Measurements from ENCODE around the gene NID1.

Gene NID1

DNA sequence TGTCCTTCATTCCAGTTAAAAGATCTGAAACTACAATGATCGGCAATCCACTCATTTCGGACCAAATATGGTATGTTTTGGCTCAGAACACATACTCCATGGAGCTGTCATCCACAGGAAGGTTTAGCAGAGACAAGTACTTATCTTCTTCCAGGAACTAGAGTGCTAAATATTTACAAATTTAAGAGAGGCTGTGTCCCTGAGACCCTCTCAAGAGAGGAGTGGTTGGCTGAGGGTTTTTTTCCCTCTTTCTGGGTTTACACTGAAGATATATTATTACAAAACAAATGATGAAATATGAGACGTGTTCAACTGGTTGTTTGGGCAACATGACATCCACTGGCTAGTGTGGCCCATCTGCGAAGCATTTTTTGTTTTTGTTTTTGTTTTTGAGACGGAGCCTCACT is 25.9 kb upstream of the NID1 start:
- Histone ChIP-seq H3K27ac (replicated peaks; ENCODE audit: low read length) (no peak overlapping the region), H3K9ac (ENCODE audit: low read depth, low read length, poor library complexity) (no peak overlapping the region)
- DNase-seq (ENCODE audit: low spot score) = no peak

DNA sequence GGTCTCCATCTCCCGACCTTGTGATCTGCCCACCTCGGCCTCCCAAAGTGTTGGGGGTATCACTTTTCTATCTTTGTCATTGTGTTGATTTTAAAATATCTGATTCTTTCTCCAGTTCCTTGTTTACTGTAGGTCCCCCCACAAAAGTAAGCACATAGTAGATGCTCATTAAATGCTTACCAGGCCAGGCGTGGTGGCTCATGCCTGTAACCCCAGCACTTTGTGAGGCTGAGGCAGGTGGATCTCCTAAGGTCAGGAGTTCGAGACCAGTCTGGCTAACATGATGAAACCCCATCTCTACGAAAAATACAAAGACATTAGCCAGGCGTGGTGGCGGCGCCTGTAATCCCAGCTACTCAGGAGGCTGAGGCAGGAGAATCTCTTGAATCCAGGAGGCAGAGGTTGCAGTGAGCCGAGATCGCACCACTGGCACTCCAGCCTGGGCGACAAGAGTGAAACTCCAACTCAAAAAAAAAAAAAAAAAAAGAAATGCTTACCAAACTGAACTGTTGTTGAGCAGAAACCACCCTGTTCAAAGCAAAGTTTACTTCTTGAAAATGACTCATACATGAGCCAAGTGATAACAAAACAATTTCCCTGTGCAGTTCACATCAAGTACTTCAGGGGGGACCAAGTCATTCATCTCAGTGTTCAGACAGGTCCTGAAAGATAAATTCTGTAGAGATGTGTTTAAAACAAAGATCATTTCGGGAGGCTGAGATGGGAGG is 24.3 kb upstream of the NID1 start:
- Histone ChIP-seq H3K79me1 (ENCODE audit: low read depth, low read length) (peaks cover 2% of the 10 kb centered on the region), H3K23ac (ENCODE audit: low read depth, low read length, poor library complexity) (no peak overlapping the region), H2AK5ac (ENCODE audit: low read depth, low read length) (no peak overlapping the region), H2BK5ac (ENCODE audit: low read length) (no peak overlapping the region), H3K27ac (replicated peaks; ENCODE audit: low read length) (no peak overlapping the region), H4K8ac (ENCODE audit: low read depth, low read length) (no peak overlapping the region), H3K14ac (ENCODE audit: low read length) (no peak overlapping the region), H2AFZ (ENCODE audit: low read length) (no peak overlapping the region), H3K4me3 (ENCODE audit: low read length in 2 of 2) (no peak overlapping the region), H3K4me1 (ENCODE audit: control insufficient read depth in 2 of 2, insufficient read depth in 1 of 2, low read depth in 1 of 2, low read length in 2 of 2) (peaks cover 0 to 3% of the 10 kb centered on the region in 2 donors), H2BK12ac (ENCODE audit: low read length) (no peak overlapping the region), H4K91ac (ENCODE audit: low read depth, low read length, poor library complexity) (no peak overlapping the region), H3K4me2 (ENCODE audit: insufficient read depth, low read length, poor library complexity, severe bottlenecking) (no peak overlapping the region), H3K9me3 (replicated peaks in 1 of 2; ENCODE audit: control insufficient read depth in 2 of 2, insufficient read depth in 1 of 2, low read depth in 1 of 2, low read length in 2 of 2) (peaks cover 0 to 7% of the 10 kb centered on the region in 2 donors), H3K18ac (ENCODE audit: low read length) (no peak overlapping the region), H2BK15ac (ENCODE audit: low read length) (no peak overlapping the region), H2BK120ac (ENCODE audit: low read depth, low read length) (no peak overlapping the region), H3K9ac (ENCODE audit: low read depth, low read length, poor library complexity) (no peak overlapping the region), H3K27me3 (ENCODE audit: control insufficient read depth in 3 of 3, insufficient read depth in 3 of 3, low read depth in 1 of 3, low read length in 3 of 3) (no peaks in the 10 kb centered on the region), H3K36me3 (replicated peaks in 1 of 2; ENCODE audit: control insufficient read depth in 2 of 2, insufficient read depth in 2 of 2, low read length in 2 of 2) (no peaks in the 10 kb centered on the region), H3K4ac (ENCODE audit: low read length) (no peak overlapping the region)
- WGBS, 2 donors (ENCODE audit: extremely low coverage in 2 of 2, insufficient read length in 2 of 2, insufficient replicate concordance in 1 of 2) = no CpG with 5 or more reads among the region's 12 CpGs
- DNase-seq (ENCODE audit: low spot score) = no peak

More for the DNA sequence above, 25.9 kb upstream of the NID1 start:
- Histone ChIP-seq H3K4me1 (ENCODE audit: control insufficient read depth in 2 of 2, insufficient read depth in 1 of 2, low read depth in 1 of 2, low read length in 2 of 2) (no peaks in the 10 kb centered on the region), H4K8ac (ENCODE audit: low read depth, low read length) (no peak overlapping the region), H3K4me2 (ENCODE audit: insufficient read depth, low read length, poor library complexity, severe bottlenecking) (no peak overlapping the region), H4K91ac (ENCODE audit: low read depth, low read length, poor library complexity) (no peak overlapping the region), H3K4me3 (ENCODE audit: low read length in 2 of 2) (no peak overlapping the region), H3K23ac (ENCODE audit: low read depth, low read length, poor library complexity) (no peak overlapping the region), H2BK15ac (ENCODE audit: low read length) (no peak overlapping the region), H3K4ac (ENCODE audit: low read length) (no peak overlapping the region), H2BK5ac (ENCODE audit: low read length) (no peak overlapping the region), H3K79me1 (ENCODE audit: low read depth, low read length) (peaks cover 2% of the 10 kb centered on the region), H3K9me3 (replicated peaks in 1 of 2; ENCODE audit: control insufficient read depth in 2 of 2, insufficient read depth in 1 of 2, low read depth in 1 of 2, low read length in 2 of 2) (peaks cover 3% of the 10 kb centered on the region in 2 donors), H2AFZ (ENCODE audit: low read length) (peak overlapping the region; percentile 0), H2BK120ac (ENCODE audit: low read depth, low read length) (no peak overlapping the region), H3K36me3 (replicated peaks in 1 of 2; ENCODE audit: control insufficient read depth in 2 of 2, insufficient read depth in 2 of 2, low read length in 2 of 2) (no peaks in the 10 kb centered on the region), H3K27me3 (ENCODE audit: control insufficient read depth in 3 of 3, insufficient read depth in 3 of 3, low read depth in 1 of 3, low read length in 3 of 3) (no peaks in the 10 kb centered on the region), H3K18ac (ENCODE audit: low read length) (no peak overlapping the region), H2AK5ac (ENCODE audit: low read depth, low read length) (no peak overlapping the region), H2BK12ac (ENCODE audit: low read length) (no peak overlapping the region), H3K14ac (ENCODE audit: low read length) (no peak overlapping the region)
- no CpG with 5 or more reads among the region's 5 CpGs for WGBS, 2 donors (ENCODE audit: extremely low coverage in 2 of 2, insufficient read length in 2 of 2, insufficient replicate concordance in 1 of 2)

DNA sequence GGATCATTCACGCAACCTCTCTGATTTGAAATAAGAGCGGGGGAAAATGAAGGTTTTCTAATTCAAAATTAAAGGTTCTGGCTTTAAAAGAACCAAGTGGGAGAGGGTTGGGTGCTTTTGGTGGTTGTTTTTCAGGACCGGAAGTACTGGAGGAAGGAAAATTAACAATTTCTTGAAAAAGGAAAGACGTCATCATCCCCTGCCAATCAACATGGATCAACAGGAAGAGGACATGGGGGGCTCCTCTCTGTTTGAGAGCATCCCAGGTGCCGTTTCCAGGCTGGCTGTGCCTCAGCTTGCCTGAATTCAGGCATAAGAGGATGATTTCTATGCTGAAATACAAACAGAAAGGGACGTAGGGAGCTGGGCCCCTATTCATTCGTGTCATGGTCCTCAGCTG is 21.6 kb upstream of the NID1 start:
- H3K27me3 ChIP-seq (ENCODE audit: control insufficient read depth in 3 of 3, insufficient read depth in 3 of 3, low read depth in 1 of 3, low read length in 3 of 3) = no peaks in the 10 kb centered on the region
- peaks cover 0 to 7% of the 10 kb centered on the region in 2 donors for H3K9me3 ChIP-seq (replicated peaks in 1 of 2; ENCODE audit: control insufficient read depth in 2 of 2, insufficient read depth in 1 of 2, low read depth in 1 of 2, low read length in 2 of 2)
- H2BK15ac ChIP-seq (ENCODE audit: low read length) = no peak overlapping the region
- H2BK5ac ChIP-seq (ENCODE audit: low read length) = no peak overlapping the region
- H2AK5ac ChIP-seq (ENCODE audit: low read depth, low read length) = no peak overlapping the region
- no peak overlapping the region for H2BK120ac ChIP-seq (ENCODE audit: low read depth, low read length)
- H3K79me1 ChIP-seq (ENCODE audit: low read depth, low read length) = no peaks in the 10 kb centered on the region
- no peak overlapping the region for H4K8ac ChIP-seq (ENCODE audit: low read depth, low read length)
- H3K4me2 ChIP-seq (ENCODE audit: insufficient read depth, low read length, poor library complexity, severe bottlenecking) = no peak overlapping the region
- no peak overlapping the region for H2BK12ac ChIP-seq (ENCODE audit: low read length)
- DNase-seq (ENCODE audit: low spot score) = no peak
- no peak overlapping the region for H3K4me3 ChIP-seq (ENCODE audit: low read length in 2 of 2)
- H3K9ac ChIP-seq (ENCODE audit: low read depth, low read length, poor library complexity) = no peak overlapping the region
- H4K91ac ChIP-seq (ENCODE audit: low read depth, low read length, poor library complexity) = no peak overlapping the region
- H2AFZ ChIP-seq (ENCODE audit: low read length) = peak overlapping the region; percentile 54
- H3K36me3 ChIP-seq (replicated peaks in 1 of 2; ENCODE audit: control insufficient read depth in 2 of 2, insufficient read depth in 2 of 2, low read length in 2 of 2) = no peaks in the 10 kb centered on the region
- H3K14ac ChIP-seq (ENCODE audit: low read length) = no peak overlapping the region
- no peak overlapping the region for H3K4ac ChIP-seq (ENCODE audit: low read length)
- H3K27ac ChIP-seq (replicated peaks; ENCODE audit: low read length) = no peak overlapping the region
- H3K23ac ChIP-seq (ENCODE audit: low read depth, low read length, poor library complexity) = no peak overlapping the region
- no peak overlapping the region for H3K18ac ChIP-seq (ENCODE audit: low read length)
- peaks cover 0 to 5% of the 10 kb centered on the region in 2 donors for H3K4me1 ChIP-seq (ENCODE audit: control insufficient read depth in 2 of 2, insufficient read depth in 1 of 2, low read depth in 1 of 2, low read length in 2 of 2)
- no CpG with 5 or more reads among the region's 7 CpGs for WGBS, 2 donors (ENCODE audit: extremely low coverage in 2 of 2, insufficient read length in 2 of 2, insufficient replicate concordance in 1 of 2)

DNA sequence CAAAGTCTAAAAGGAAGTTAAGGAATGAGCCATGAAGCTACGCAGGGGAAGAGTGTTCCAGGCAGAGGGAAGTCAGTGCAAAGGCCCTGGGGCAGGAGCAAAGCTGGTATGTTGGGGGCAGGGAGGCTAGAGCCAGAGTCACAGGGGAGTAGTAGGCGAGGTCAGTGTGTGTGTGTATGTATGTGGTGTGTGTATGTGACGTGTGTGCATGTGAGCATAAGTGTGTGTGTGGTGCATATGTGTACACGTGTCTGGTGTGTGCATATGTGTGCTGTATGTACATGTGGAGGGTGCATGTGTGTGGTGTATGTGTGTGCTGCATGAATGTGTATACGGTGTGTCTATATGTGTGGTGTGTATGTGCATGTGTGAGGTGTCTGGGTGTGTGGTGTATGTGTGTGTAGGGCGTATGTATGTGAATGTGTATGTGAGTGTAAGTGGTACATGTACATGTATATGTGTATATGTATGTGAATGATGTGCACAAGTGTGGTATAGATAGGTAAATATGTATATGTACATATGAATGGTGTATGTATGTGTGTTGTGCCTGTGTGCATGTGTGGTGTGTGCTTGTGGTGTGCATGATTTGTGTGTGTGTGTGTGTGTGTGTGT is 20.8 kb upstream of the NID1 start:
- H3K4me2 ChIP-seq (ENCODE audit: insufficient read depth, low read length, poor library complexity, severe bottlenecking) = no peak overlapping the region
- H4K91ac ChIP-seq (ENCODE audit: low read depth, low read length, poor library complexity) = no peak overlapping the region
- H3K18ac ChIP-seq (ENCODE audit: low read length) = peak overlapping the region; percentile 11
- peak overlapping the region in 1 of 2 donors; percentile 12 for H3K4me3 ChIP-seq (ENCODE audit: low read length in 2 of 2)
- peaks cover 0 to 7% of the 10 kb centered on the region in 2 donors for H3K9me3 ChIP-seq (replicated peaks in 1 of 2; ENCODE audit: control insufficient read depth in 2 of 2, insufficient read depth in 1 of 2, low read depth in 1 of 2, low read length in 2 of 2)
- H2BK15ac ChIP-seq (ENCODE audit: low read length) = no peak overlapping the region
- H2BK12ac ChIP-seq (ENCODE audit: low read length) = no peak overlapping the region
- H4K8ac ChIP-seq (ENCODE audit: low read depth, low read length) = peak overlapping the region; percentile 70
- no peak overlapping the region for H2BK120ac ChIP-seq (ENCODE audit: low read depth, low read length)
- H3K79me1 ChIP-seq (ENCODE audit: low read depth, low read length) = no peaks in the 10 kb centered on the region
- H3K23ac ChIP-seq (ENCODE audit: low read depth, low read length, poor library complexity) = peak overlapping the region; percentile 44
- no peak overlapping the region for H3K27ac ChIP-seq (replicated peaks; ENCODE audit: low read length)
- no peak overlapping the region for H3K4ac ChIP-seq (ENCODE audit: low read length)
- H3K4me1 ChIP-seq (ENCODE audit: control insufficient read depth in 2 of 2, insufficient read depth in 1 of 2, low read depth in 1 of 2, low read length in 2 of 2) = peaks cover 0 to 5% of the 10 kb centered on the region in 2 donors
- peak overlapping the region; percentile 75 for H3K14ac ChIP-seq (ENCODE audit: low read length)
- no peaks in the 10 kb centered on the region for H3K36me3 ChIP-seq (replicated peaks in 1 of 2; ENCODE audit: control insufficient read depth in 2 of 2, insufficient read depth in 2 of 2, low read length in 2 of 2)
- H3K27me3 ChIP-seq (ENCODE audit: control insufficient read depth in 3 of 3, insufficient read depth in 3 of 3, low read depth in 1 of 3, low read length in 3 of 3) = peaks cover 0 to 3% (median 0%) of the 10 kb centered on the region in 3 experiments
- no peak overlapping the region for H2AK5ac ChIP-seq (ENCODE audit: low read depth, low read length)
- WGBS, 2 donors (ENCODE audit: extremely low coverage in 2 of 2, insufficient read length in 2 of 2, insufficient replicate concordance in 1 of 2) = 100% methylated on average over 1 of the region's 6 CpGs
- no peak overlapping the region for H2AFZ ChIP-seq (ENCODE audit: low read length)
- no peak for DNase-seq (ENCODE audit: low spot score)
- H3K9ac ChIP-seq (ENCODE audit: low read depth, low read length, poor library complexity) = peak overlapping the region; percentile 55
- no peak overlapping the region for H2BK5ac ChIP-seq (ENCODE audit: low read length)

Data from neuronal stem cell (in vitro differentiated cells).